Keratinocyte (primary cell): Measurements from ENCODE around the gene TRIM47. TPM values are rescaled to one million over a fixed set of nuclear protein-coding genes. Genes with fewer than 3 reads are reported as not detected.

Experiments
- DNase-seq: peaks from one replicate; pipeline ENCODE4 v3.0.0-alpha.2; 2011; ENCODE audit warnings: low read depth, missing footprints, low spot score
- FAIRE-seq: peaks from 2 replicates; lab custom pipeline; 2011; peaks lifted over from hg19 to GRCh38; lab: Jason Lieb, UNC
- H2AFZ ChIP-seq: 2 replicates; pipeline ENCODE4 v1.6.0; 2012; ENCODE audit warnings: low read length, control low read depth, inconsistent platforms; ENCODE audit not compliant: control insufficient read depth
- H3K27ac ChIP-seq: 2 replicates; pipeline ENCODE4 v1.5.1; 2011; ENCODE audit warnings: low read length; ENCODE audit not compliant: control insufficient read depth, insufficient read depth
- H3K27me3 ChIP-seq: 3 replicates; pipeline ENCODE4 v1.6.0; 2011; ENCODE audit warnings: low read length; ENCODE audit not compliant: control insufficient read depth, insufficient read depth; ENCODE audit errors: extremely low read depth
- H3K36me3 ChIP-seq, 2 experiments: 2 replicates in 1 of 2; 3 replicates in 1 of 2; pipeline ENCODE4 v1.5.1; 2011; ENCODE audit warnings: low read length in 2 of 2, mild to moderate bottlenecking in 1 of 2; ENCODE audit not compliant: control insufficient read depth in 2 of 2, insufficient read depth in 2 of 2; ENCODE audit errors: extremely low read depth in 1 of 2
- H3K4me1 ChIP-seq: 3 replicates; pipeline ENCODE4 v1.5.1; 2011; ENCODE audit warnings: low read length; ENCODE audit not compliant: control insufficient read depth, insufficient read depth; ENCODE audit errors: extremely low read depth
- H3K4me2 ChIP-seq: 3 replicates; pipeline ENCODE4 v1.6.0; 2011; ENCODE audit warnings: low read depth, low read length; ENCODE audit not compliant: control insufficient read depth, insufficient read depth; ENCODE audit errors: extremely low read depth
- H3K4me3 ChIP-seq, 3 experiments: fragments of 200-600 bp in 1 of 3; sonication (generic) in 1 of 3; 2 replicates in 2 of 3; 3 replicates in 1 of 3; pipeline ENCODE4 v1.5.1; 2011 to 2016; ENCODE audit warnings: low read length in 3 of 3, mild to moderate bottlenecking in 3 of 3, control low read depth in 2 of 3, inconsistent platforms in 1 of 3, low read depth in 1 of 3, mixed read lengths in 1 of 3, mixed run types in 1 of 3, moderate library complexity in 1 of 3; ENCODE audit not compliant: control insufficient read depth in 2 of 3, insufficient read depth in 2 of 3; ENCODE audit errors: extremely low read depth in 1 of 3
- H3K79me2 ChIP-seq: 2 replicates; pipeline ENCODE4 v1.6.0; 2012; ENCODE audit warnings: low read length; ENCODE audit not compliant: control insufficient read depth, insufficient read depth
- H3K9ac ChIP-seq: 3 replicates; pipeline ENCODE4 v1.6.0; 2011; ENCODE audit warnings: low read length; ENCODE audit not compliant: control insufficient read depth, insufficient read depth; ENCODE audit errors: extremely low read depth
- H3K9me1 ChIP-seq: 3 replicates; pipeline ENCODE4 v1.6.0; 2011; ENCODE audit warnings: low read length; ENCODE audit not compliant: control insufficient read depth, insufficient read depth; ENCODE audit errors: extremely low read depth
- H3K9me3 ChIP-seq: 2 replicates; pipeline ENCODE4 v1.5.1; 2012; ENCODE audit warnings: low read depth, low read length; ENCODE audit not compliant: control insufficient read depth
- H4K20me1 ChIP-seq: 3 replicates; pipeline ENCODE4 v1.6.0; 2011; ENCODE audit warnings: low read length; ENCODE audit not compliant: control insufficient read depth, insufficient read depth; ENCODE audit errors: extremely low read depth
- EZH2 ChIP-seq: IDR thresholded peaks from one replicate; pipeline ENCODE4 v1.6.1; 2012; ENCODE audit warnings: inconsistent platforms, mild to moderate bottlenecking, low read length, moderate library complexity
- dilution Hi-C: fragments of 300-500 bp; cut with MboI; formaldehyde crosslinking; loops from one replicate; pipeline ENCODE4 v1.7.0; 2020; ENCODE audit warnings: low sequenced_read_pairs; ENCODE audit not compliant: extremely low pct_ligation_motif_present
- polyA plus RNA-seq, 5 experiments: library from polyadenylated mRNA; depleted of rRNA in 3 of 5; stranded (reverse) in 3 of 5; stranded (forward) in 1 of 5; unstranded in 1 of 5; fragments of >200 nt; gene quantifications; 1 replicate in 1 of 5; 2 replicates in 3 of 5; 3 replicates in 1 of 5; pipeline versions ENCODE4 v1.2.1 to v1.2.3, GENCODE V29; 2011 to 2012; ENCODE audit warnings: missing spikeins in 2 of 5, low read depth in 1 of 5, low replicate concordance in 1 of 5
- TF ChIP-seq, protein P1 (sequence below), 3 experiments: IDR thresholded peaks in 1 of 3; conservative IDR thresholded peaks in 1 of 3; optimal IDR thresholded peaks in 1 of 3; 2 replicates in 2 of 3; 3 replicates in 1 of 3; pipeline versions ENCODE3 to v1.5.1; 2011; ENCODE audit warnings: low read length in 3 of 3, mild to moderate bottlenecking in 3 of 3, moderate library complexity in 2 of 3, control low read depth in 1 of 3, inconsistent platforms in 1 of 3; ENCODE audit not compliant: insufficient read depth in 2 of 3; ENCODE audit errors: extremely low read depth in 1 of 3

Gene TRIM47
- polyA plus RNA-seq, 1 donor (not counting 4 experiments of a cell fraction or from before 2014, with no cell fraction given): 9.4 TPM

DNA sequence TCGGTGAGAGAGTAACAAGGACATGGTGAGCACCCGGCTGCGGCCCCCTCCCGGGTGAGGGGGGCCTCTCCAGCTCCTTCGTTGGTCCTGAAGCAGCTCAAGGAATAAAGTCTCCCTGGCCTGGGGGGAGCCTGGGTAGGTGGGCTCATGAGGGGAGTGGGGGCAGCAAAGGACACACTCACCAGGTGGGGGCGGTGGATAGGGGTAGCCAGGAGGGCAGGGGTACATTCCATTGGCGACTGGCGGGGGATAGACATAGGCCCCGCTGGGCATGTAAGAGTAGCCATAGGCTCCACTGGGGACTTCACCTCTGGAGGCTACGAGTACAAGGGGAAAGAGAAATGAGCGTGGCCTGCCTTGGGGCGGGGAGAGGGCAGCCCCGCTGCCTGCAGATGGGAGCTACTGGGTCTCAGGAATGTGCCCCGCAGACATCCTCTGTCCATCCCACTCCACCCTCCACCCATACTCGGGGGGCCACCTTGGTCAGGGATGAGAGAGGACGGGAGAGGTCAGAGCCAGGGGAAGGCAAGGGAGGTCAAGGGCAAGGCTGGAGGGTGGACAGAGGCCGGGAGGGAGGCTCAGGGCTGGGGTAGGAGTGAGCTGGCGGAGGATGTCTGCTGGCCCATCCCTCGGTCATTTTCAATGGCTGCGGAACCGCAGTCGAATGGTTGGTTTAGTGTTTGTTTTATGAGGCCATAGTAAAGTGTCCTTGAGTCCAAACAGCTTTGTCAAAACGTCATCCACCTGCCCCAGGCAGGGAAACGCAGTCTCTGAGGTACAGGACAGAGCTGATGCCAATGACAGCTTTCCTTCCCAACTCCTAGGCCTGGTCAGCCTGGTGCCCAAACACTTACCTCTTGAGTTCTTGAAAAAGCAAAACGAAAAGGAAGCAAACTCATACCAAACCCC lies 30.5 kb downstream of the TRIM47 start:
- Histone ChIP-seq H3K9me1 (no peaks in the 10 kb centered on the region), H3K9me3 (no peaks in the 10 kb centered on the region), H3K27ac (no peak overlapping the region), H3K4me3 (no peak overlapping the region), H3K36me3 (peaks cover 24 to 37% of the 10 kb centered on the region in 2 experiments), H3K9ac (no peak overlapping the region), H4K20me1 (no peaks in the 10 kb centered on the region), H3K79me2 (peaks cover 3% of the 10 kb centered on the region), H2AFZ (no peak overlapping the region), H3K27me3 (no peaks in the 10 kb centered on the region), H3K4me2 (no peak overlapping the region), H3K4me1 (peaks cover 20% of the 10 kb centered on the region)
- FAIRE-seq (no peak), DNase-seq (no peak)
- TF ChIP-seq, protein P1, sequence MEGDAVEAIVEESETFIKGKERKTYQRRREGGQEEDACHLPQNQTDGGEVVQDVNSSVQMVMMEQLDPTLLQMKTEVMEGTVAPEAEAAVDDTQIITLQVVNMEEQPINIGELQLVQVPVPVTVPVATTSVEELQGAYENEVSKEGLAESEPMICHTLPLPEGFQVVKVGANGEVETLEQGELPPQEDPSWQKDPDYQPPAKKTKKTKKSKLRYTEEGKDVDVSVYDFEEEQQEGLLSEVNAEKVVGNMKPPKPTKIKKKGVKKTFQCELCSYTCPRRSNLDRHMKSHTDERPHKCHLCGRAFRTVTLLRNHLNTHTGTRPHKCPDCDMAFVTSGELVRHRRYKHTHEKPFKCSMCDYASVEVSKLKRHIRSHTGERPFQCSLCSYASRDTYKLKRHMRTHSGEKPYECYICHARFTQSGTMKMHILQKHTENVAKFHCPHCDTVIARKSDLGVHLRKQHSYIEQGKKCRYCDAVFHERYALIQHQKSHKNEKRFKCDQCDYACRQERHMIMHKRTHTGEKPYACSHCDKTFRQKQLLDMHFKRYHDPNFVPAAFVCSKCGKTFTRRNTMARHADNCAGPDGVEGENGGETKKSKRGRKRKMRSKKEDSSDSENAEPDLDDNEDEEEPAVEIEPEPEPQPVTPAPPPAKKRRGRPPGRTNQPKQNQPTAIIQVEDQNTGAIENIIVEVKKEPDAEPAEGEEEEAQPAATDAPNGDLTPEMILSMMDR (optimal IDR thresholded peaks at IDR 0.05 in 1 of 3, IDR thresholded peaks at IDR 0.05 in 1 of 3, conservative IDR thresholded peaks at IDR 0.05 in 1 of 3; ENCODE audit: extremely low read depth in 1 of 3, insufficient read depth in 2 of 3, low read length in 3 of 3): no peak
- no peak for TF ChIP-seq EZH2
- dilution Hi-C loops: no loop called here

DNA sequence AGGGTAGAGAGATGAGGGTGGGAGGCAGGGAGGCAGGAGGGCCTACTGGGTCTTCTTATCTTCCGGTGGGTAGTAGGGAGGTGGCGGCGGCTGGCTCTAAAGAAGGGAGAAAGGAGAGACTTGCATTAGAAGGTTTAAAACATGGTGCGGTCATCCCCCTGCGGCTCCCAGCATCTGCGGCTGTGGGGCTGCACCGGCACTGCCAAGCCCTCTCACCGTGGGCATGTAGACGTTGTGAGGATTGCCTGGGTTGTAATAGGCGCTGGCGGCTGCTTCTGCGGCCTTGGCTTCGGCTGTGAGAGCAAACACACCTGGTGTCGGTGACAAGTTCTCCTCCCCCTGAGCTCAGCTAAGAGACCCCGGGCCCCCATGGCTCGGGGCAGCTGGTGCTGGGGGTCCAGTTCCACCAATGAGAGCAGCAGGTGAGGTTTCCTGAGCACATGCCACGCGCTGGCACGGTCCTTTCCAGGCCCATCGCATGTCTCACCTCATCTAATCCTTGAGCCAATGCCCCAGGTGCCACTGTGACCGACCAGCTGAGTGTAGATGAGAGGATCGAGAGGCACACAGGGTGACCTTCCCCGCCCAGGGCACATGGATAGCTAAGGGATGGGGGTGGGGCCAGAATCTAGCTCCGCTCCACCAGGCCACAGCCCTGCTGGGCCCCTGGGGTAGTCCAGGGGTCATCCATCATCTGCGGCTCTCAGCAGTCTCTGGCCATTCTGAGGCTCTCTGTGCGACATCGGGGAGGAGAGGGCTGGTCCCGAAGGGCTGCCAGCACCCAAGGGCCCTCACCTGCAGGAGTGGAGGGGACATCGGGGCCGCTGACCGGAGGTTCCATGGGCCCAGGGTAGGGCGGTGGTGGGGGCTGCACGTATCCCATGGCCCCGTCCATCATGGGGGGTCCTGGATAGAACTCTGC lies 31.4 kb downstream of the TRIM47 start:
- FAIRE-seq (no peak), DNase-seq (no peak)
- Histone ChIP-seq H3K4me1 (peaks cover 20% of the 10 kb centered on the region), H3K36me3 (peaks cover 24 to 37% of the 10 kb centered on the region in 2 experiments), H3K4me3 (no peak overlapping the region), H3K79me2 (no peaks in the 10 kb centered on the region), H3K27ac (no peak overlapping the region), H3K4me2 (no peak overlapping the region), H2AFZ (no peak overlapping the region), H4K20me1 (no peaks in the 10 kb centered on the region), H3K9me3 (no peaks in the 10 kb centered on the region), H3K9ac (no peak overlapping the region), H3K27me3 (no peaks in the 10 kb centered on the region), H3K9me1 (no peaks in the 10 kb centered on the region)
- TF ChIP-seq, protein P1 (optimal IDR thresholded peaks at IDR 0.05 in 1 of 3, IDR thresholded peaks at IDR 0.05 in 1 of 3, conservative IDR thresholded peaks at IDR 0.05 in 1 of 3; ENCODE audit: extremely low read depth in 1 of 3, insufficient read depth in 2 of 3, low read length in 3 of 3): no peak
- TF ChIP-seq EZH2: no peak
- dilution Hi-C loops: no loop called here
